Measurements from ENCODE around the gene PRKCB.
"Not testable (repeated sequence)": the region's sequence is repeated elsewhere in the genome, so short reads cannot be mapped to it uniquely, and the experiment has no call there.

PRKCB gene

DNA sequence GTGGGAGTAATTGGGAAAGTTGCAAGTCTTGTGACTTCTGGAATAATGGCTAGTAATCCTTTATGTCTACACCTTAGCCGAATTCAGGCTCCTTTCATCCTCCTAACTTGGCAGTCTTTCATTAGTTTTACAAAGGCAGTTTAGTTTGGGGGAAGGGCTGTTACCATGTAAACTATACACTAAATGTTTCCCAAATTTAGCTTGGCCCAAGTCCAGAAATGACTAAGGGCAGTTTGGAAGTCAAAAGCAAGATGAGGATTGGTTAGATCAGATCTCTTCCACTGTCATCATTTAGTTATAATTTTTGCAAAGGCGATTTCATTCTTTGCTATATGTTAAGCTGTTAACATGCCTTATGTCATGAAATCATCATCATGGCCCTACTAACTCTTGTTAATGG is 304.9 kb downstream of the PRKCB start:
- no peak for DNase-seq

DNA sequence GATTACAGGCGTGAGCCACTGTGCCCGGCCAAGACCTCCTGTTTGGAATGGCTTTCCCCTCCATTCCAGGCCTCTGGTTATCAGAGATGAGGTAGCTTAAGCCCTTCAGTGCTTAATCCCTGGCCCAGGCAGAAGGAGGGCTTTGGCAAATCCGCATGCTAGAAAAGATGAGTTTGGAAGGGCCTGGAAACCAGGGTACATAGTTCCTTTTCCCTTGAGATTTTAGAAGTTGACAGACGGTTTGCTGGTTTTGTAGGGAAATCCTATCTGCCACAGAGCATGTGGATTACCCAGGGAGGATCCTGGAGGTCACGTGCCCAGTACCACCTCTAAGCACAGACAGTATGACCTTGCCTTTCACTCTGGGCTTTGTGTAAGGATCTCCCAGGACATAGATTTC is 305.7 kb downstream of the PRKCB start:
- DNase-seq: no peak

DNA sequence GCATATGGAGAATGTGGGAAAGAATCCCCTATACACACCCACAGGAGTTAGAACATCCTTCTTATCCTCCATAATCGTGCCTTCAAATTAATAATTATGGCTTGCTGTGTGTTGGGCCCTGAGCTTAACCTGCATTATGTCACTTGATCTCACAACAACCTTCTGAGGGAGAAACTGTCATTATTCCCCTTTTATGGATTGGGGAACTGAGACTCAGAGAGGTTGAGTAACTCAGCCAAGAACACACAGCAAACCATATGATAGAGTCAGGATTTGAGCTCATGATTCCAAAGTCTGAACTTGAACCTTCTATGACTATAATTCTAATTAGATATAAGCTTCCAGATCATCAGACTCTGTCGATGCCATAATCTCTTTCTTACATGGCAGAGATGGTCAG is 306.1 kb downstream of the PRKCB start:
- no peak for DNase-seq

DNA sequence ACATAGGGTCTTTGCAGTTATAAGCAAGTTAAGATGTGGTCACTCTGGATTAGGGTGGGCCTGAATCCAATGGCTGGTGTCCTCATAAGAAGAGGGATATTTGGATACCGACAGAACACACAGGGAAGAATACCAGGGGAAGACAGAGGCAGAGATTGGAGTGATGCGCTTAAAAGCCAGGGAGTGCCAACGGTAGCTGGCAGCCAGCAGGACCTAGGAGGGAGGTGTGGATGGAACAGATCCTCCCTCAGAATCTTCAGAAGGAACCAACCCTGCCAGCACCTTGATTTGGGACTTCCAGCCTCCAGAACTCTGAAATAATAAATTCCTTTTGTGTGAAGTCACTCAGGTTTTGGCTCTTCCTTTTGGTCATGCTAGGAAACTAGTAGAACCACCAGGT is 310.1 kb downstream of the PRKCB start:
- DNase-seq: no peak

DNA sequence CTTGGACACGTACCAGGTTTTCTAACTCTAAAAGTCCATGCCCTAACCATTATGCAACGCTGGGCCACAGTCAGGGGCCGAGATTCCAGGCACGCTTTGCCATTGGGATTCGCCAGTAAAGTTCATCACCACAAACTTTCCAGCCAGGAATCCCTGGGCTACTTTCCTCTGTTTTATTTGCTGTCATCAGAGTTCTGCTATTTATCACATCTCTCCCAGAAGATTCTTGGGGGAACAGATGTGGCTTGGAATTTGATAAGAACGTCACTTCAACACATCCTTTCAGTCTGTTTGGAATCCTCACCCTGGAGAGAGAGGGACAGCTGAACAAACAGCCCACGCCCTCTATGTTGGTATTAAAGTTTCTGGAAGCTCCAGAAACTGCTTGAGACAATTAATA is 310.7 kb downstream of the PRKCB start:
- no peak for DNase-seq

DNA sequence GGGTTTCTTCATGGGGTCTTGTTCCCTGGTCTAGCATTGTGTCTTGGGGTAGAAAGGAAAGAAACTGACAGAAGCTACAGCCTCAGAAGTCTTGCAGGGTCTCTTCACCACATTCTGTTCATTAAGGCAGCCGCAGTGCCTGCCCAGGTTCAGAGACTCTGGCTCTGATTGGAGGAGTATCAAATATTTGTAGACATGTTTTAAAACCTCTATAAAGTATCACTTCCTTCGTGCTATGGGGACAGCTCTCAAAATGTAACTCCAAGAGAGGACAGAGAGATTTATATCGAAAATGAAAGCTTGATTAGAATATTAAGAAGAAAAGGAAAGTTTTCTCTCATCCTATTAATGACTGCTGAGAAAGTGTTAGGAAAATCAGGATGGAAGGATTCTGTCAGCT is 313.3 kb downstream of the PRKCB start:
- no peak for DNase-seq

DNA sequence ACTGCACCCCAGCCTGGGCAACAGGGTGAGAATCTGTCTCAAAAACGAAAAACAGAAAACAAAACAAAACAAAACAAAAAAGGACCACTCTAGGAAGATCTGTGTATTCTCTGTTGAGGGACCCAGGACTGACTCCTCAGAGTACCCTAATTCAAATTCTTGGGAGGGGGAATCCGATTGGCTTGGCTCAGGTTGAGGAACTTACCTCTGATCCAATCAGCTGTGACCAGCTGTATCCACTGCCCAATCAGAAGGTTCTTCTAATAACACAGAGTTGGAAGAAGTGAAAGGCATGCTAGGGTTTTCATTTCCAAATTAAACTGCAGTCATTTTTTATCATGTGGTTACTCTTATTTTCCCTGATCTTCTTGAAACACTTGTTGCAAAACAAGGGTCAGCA is 314.5 kb downstream of the PRKCB start:
- DNase-seq: no peak

DNA sequence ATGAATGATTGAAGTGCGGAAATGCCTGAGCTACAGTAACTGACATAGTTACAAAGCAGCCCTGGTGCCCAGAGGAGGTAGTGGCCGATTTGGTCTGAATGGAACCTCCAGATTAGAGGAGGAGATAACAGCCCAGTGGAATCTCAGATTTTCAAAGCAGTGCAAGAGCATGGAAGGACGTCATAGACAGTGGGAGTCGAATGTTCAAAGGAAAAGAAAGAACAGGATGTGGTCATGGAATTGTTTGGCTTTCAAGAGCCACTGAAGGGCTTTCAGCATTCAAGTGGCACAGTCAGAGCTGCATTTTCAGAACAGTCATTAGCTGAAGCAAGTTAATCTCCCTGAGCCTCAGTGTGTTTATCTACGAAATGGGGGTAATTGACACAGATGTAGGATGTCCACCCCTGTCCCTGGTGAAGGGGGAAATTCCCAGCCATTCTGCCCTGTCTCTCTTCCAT is 315.7 kb downstream of the PRKCB start:
- no peak for DNase-seq

DNA sequence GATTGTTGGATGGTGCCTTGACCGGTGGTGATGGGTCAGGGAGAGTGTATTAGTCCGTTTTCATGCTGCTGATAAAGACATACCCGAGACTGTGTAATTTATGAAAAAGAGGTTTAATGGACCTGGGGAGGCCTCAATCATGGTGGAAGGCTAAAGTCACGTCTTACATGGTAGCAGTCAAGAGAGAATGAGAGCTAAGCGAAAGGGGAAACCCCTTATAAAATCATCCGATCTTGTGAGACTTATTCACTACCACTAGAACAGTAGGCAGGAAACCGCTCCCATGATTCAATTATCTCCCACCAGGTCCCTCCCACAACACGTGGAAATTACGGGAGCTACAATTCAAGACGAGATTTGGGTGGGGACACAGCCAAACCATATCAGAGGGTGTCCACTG is 316.3 kb downstream of the PRKCB start:
- DNase-seq: not testable (repeated sequence)

DNA sequence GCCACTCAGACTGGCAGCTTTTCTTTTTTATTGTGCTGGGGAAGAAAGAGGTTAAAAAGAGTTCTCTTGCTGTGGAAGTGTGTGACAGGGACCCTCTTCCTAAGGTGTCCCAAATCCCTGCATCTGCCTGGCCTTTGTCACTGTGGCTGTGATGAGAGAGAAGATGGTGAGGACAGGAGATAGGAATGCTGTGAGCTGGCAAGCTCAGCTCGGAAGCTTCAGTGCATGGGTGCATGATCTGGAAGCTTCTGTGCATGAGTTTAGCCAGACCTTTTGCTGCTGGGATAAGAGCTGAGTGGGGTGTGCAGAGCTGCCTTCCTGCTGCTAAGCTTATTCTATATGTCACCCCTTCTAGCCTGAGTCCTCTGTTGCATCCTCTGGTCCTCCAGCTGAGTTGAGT is 317.0 kb downstream of the PRKCB start:
- no peak for DNase-seq

DNA sequence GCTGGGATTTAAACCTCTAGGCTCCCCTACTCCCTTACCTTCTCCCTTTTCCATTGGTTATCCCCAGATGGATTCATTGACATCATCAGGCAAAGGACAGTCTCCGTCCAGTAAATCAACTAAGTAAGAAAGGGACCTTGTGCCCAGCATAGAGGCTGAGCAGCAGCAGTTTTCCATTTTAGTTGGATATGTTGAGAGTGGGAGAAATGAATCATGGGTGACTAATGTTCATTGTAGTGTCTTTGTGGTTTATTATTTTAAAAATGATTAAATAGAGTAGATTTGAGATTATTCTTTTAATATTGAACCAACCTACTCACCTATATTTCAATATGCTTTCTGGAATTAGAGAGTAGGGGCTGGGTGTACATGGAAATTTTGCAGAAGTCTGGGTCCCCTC is 321.0 kb downstream of the PRKCB start:
- no peak for DNase-seq

DNA sequence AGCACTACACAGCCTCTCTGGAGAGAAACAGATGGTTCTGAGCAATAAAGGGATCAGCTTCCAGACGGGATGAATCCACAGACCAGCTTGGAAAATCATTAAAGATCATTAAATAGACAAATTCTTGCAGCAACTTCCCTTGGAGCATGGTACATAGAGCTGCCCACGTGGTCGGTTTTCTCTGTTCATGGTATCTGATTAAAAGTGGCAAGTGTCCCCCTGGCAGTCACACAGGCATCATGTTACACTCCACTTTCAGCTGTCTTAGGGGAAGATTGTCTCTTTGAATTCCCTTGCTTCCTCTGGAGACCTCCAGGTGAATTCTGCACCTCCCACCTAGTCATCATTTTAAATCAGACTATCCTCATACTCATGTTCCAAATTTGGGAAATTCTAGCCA is 328.2 kb downstream of the PRKCB start:
- DNase-seq: no peak

DNA sequence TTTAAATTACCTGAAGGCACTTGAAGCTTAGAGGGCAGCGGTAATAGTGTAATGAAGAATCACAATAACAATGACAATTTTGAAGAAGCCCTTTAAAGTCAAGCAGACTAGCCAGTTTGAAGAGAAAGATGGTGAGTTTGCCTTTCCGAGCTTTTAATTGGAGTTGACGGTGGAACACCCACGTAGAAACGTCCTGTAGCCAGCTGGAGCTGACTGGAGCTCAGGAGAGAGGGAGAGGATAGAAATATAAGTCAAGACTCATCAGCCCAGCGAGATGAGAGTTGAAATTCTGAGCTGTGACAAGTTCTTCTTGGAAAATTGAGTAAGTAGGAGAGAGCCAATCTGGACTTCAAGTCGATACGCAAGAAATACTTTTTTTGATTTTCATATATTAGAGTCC is 328.6 kb downstream of the PRKCB start:
- no peak for DNase-seq

DNA sequence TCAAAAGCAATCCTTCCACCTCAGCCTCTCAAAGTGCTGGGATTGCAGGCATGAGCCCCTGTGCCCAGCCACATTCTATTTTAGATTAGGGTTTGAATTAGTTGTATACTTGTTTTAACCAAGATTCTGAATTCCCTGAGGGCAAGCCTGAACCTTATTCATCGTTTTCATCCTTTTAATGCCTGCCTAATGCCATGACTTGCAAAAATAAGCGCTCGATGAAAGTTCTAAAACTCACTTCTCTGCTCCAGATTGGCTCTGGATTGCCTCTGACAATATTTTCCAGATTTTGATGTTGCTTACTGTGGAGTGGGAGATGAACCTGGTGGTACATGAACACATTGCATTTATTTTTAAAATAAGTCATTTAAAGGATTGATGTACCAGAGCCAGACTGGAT is 329.5 kb downstream of the PRKCB start:
- DNase-seq: no peak

DNA sequence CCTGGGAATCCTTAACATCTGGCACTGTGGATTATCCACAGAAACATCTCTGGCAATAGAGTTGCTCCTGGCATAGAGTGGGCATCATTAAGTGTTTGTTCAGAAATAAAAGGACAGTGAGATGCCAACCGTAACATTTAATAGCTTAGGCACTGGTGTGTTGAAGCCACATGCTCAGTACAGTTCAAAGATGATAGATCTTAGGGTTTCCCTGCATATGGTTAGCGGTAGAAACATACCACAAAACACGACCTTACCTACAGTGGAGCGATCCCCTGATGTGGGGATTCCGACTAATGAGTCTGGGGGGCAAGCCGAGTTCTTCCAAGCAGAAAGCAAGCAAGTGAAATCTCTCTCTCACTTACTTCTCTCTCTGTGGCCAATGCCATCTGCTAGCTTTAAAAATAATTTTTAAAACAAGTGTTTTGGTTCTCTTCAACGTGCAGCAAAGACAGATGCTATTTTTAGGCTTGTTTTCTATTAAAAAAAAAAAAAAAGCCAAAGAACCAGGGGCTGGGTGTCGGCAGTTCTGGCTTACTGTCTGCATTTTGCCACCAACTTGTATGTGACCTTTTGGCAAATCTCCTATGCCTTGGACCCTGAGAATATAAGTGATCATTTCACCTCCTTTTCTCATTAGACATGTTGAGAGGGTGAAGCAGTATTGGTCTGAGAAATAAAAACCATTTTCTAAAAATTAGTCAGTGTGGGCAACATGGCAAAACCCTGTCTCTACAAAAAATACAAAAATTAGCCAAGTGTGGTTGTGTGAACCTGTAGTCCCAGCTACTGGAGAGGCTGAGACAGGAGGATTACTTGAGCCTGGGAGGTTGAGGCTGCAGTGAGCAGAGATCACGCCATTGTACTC is 331.1 kb downstream of the PRKCB start:
- DNase-seq: no peak

DNA sequence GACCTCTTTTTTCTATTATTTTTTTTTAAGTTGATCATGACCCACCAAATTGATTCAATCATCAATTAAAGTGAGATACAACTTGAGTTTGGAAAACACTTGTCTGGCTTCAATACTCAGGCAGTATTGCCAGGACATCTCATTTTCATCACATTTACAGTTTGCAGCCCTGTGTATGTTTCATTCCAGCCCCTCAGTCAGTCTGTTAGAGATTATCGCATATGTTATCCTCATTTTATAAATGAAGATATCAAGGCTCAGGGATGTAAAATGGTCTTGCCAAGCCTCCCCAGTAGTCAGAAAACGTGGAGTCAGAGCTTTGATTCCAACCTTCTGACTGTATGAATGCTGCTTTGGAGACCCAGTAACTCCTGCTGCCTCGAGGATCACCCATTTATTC is 333.1 kb downstream of the PRKCB start:
- DNase-seq: no peak

DNA sequence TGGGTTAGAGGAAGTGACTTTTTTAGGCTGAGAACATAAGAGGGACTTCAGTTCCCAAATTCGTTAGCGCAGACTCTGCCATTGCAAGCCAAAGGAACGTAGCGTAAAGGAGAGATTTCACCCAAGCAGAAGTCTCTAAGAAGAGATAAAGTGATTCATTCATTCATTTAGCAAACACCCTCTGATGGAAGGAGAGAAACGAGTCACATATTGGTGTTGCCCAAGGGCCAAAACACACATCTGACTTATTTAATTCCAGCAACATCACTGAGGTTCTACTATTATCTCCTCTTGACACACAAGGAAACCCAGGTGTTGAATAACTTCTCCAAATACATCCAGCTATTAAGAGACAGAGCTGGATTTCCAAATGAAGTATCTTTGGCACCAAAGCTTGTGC is 334.6 kb downstream of the PRKCB start:
- no peak for DNase-seq

DNA sequence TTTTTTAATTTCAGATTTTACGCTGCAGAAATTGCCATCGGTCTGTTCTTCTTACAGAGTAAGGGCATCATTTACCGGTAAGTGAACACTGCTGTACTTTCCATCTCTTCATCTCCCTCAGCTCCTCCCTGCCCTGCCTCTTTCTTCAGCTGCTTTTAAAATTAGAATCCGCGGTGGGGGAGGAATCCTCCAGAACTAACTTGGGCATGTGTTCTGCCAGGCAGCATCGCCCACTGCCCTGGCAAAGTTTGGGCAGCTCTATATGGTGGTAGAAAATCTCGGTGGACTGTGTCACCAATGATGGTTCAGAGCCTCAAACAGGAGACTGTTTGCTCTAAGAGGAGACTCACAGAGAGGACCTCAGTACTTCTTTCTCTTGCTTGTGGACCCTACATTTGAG is 338.7 kb downstream of the PRKCB start:
- no peak for DNase-seq

DNA sequence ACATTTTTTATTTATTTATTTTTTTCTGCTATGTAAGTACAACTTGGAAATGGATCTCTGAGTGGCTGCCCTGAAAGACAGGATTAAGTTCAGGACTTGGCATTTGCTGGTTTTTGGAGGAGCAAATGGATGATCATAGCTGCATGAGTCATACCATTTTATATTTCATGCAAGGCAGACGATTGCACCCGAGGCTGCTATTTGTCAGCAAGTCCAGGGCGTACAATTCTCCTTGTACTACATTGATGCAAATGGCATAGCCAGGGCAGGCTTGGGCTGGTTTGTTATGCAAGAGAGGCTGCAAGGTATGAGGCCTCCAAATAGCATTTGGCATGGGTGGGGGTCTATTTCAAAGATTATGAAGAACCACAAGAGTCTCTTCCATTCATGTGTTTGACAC is 339.2 kb downstream of the PRKCB start:
- no peak for DNase-seq

DNA sequence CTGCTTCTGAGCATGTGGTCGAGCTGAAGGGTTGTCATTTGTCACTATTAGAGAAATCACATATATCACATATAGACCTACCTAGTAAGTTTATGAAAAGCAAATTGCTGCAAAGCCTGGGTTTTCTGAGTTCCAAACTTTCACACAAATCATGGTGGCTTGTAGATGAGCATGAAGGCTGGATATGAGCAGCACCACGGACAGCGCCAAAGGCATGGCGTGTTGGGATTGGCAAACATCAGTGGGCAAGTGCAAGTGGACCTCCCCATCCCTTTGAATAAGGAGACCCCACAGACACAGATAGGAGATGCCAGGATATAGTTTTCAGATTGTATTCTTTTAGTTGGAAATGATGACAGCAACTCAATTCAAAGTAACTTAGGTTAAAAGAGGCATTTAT is 342.7 kb downstream of the PRKCB start:
- no peak for DNase-seq

DNA sequence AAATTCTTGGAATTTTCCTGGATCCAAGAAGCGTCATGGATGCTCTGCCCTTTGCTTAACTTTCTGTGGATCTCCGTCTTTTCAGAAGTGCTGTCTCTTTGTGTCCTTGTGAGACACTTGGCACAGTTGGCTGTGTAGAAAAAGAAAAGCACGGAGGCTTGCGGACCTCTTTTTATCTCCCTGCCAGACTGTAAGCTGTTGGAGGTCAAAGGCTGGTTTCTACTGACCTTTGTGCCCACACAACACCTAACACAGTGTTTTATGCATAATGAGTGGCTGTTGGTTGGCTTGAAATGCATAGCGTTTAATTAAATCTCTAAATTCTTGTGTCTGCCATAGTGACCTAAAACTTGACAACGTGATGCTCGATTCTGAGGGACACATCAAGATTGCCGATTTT is 344.7 kb downstream of the PRKCB start:
- DNase-seq: no peak

DNA sequence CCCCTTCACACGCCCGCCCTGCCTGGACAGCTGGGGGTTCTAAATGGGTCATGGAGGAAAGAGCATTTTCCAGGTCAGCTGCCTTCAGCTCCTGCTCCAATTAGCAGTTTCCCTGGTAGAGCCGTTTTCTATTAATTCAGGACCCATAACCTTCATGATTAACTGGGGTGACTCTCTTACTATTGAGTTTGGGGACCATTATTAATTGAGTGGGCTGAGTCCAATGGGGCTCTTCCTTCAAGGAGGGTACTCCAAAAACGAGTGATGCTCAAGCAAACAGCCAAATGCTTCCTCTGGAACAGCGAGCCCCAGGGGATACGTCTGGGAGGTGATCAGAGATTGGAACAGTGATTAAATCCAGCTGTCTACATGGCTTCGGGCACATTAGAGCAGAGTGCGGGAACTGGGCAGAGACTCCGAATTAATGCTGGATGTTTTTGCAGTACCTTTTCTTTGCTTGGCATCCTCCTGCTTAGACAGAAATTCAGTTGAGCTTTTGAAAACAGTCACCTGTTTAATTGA is 352.3 kb downstream of the PRKCB start:
- no peak for DNase-seq

DNA sequence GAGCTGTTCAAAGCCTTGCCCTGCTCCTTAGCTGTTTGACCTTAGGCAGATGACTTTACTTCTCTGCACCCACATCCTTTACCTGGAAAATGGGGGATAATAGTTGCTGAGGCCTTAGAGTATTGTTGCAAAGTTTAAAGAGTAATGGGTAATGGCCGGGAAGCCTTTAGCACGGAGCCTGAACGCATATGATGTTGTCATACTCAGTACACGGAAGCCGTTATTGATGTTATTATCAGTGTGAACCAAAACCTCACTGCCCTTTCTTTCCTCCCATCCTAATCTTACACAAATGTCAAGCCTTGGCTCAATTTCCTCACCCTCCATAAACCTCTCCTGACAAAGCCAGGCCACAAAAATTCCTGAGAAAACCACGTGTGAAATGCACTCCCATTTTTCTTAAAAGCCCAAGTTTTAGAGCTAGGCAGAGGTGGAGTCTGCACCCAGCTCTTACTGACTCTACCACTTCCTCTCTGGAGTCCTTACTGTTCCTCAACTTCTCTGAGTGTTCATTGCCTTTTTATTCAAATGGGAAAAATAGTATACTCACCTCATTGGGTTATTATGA is 353.1 kb downstream of the PRKCB start:
- DNase-seq: no peak

DNA sequence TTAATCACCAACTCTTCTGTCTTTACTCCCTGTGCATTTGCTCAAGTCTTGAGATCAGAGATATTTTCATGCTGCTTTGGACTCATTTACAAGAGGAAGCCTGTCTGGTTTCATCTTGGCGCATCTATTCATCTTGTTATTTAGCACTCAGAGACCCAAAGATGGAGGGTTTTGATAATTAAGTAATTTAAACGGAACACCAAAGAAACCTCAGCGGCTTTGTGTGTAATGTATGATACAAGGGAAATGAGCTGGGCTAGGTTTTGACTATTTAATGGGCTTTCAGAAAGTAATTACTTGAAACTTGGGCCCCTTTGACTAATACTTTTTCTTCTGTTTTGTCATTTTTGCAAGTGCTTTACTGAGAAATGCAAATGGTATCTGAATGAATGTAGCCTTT is 354.2 kb downstream of the PRKCB start:
- DNase-seq: no peak

Measured in stimulated activated CD4-positive, alpha-beta T cell treated with anti-CD3 and anti-CD28 coated beads, Interleukin-2, amount 100 ng/mL, for 48 hours (primary cell).